Stimulated activated CD4-positive, alpha-beta T cell treated with anti-CD3 and anti-CD28 coated beads, Interleukin-1b, Interleukin-23, amount 100 ng/mL, for 1 hour (primary cell): ENCODE results near the gene AKAP11.

Source experiments
- DNase-seq, 2 donors: peaks; one replicate each; pipeline ENCODE4 v3.0.0-alpha.2; 2020; ENCODE audit warnings: low read depth in 2 of 2

Gene AKAP11

DNA sequence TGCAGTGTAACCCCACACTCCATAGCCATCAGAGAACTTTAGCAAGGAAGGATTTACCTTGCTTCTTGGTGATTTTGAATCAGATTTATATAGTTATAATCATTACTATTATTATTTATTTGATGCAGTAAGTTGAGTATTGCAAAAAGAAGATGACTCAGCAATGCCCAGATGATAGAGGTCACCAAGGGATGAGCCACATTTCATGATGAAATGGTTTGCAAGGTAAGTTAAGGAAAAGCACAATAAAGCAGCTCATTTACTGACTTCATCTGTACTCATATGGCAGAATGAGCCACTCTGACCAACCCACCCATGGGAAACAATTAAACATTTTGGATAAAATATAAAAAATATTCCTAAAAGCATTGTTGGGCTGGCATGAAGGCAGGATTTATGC, 59.1 kb downstream of the AKAP11 start:
- DNase-seq, result no peak

DNA sequence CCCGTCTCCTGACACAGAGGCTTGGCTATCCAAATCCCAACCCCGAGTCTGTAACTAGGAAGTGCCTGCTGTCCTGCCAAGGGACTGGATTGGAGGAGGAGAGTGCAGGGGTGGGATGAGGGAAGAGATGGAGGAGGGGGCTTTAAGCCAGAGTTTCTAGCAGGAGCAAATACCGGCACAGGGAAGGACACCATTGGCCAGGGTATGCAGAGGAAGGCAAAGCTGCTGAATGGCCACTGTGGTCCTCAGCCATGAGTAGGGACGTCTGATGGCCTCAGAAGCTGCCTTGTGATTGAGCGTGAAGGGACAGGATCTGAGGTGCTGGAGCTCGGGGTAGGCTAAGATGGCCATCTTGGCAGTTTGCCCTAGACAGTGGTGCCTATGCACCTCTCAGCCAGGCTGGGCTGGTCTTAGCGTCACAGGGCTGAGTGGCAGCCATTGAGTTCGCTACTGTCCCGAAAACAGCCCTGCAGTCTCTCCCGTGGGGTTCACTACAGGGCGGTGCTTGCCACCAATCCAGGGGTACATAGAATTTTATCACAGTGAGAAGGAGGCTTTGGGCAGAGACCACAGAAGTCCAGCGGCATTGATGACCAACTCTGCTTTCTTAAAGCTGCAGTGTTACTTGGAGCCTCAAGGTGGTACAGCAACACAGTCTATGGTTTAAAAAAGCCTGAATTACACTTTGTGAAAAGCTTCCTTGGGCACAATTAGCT, 61.8 kb downstream of the AKAP11 start:
- DNase-seq, result no peak

DNA sequence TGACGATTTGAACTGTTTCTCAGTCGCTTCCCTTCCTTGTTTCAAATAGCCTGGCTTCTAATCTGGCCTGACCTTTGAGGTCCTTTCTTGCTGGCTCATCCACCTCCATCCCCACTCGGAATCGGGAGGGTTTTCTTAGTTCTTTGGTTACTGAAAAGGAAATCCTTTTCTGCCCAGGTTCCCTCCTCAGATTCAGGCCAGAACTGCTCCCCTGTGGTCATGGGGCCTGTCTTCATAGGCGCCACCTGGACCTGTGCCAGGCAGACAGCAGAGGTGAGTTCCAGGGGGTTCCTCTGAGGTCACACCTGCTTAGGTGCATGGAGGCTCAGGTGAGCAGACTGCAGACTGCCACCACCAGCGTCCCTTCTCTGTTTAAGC, 62.4 kb downstream of the AKAP11 start:
- DNase-seq, result no peak

DNA sequence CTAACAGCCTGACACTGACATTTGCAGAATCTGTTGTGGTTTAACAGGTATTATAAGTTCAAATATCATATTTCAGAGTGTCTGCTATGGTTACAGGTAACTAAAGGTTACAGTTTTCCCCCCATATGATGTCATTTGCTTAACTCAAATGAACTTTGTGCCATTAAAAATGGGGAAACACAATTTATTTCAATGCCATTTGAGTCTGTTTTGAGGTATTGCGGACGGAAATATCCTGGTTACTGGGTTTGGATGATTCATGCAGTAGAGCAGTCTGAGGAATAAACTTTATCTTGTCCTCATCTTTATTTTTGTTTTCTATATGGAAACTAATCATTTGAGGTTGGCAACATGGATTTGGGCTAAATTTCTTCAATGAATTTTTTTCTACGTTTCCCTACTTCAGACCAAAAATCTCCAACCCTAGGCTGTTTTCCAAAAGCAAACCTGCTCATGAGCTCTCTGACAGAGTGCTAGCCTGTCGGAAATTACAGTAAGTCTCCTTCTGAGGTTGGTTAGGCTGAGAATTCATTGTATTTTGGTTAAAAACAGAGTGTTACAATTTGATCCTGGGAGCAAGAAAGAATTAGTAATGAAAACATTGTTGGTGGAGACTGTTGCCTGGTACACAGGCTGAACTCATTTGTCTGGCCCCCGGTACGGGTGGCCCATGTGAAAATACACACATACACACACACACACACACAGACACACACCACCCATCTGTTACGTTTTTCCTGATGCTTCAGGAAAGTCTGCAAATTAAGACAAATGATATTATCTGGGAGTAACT, 66.1 kb downstream of the AKAP11 start:
- no peak for DNase-seq

DNA sequence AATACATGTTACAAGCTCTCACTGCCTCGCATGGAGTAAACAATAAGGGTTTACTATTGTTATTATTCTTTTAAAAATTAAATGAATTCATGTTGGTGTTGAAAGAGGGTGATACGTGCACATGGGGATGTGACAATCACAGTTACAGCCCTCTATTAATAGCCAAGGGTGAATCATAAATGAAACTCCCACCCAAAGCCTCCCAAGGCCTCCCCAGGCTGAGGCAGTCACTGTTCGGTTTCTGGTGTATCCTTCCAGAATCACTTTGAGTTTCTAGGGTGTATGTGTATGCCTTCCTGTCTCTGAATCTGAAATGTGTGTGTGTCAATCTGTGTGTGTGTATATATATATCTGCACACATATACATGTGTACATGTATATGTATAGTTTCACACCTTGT, 73.4 kb downstream of the AKAP11 start:
- no peak for DNase-seq

DNA sequence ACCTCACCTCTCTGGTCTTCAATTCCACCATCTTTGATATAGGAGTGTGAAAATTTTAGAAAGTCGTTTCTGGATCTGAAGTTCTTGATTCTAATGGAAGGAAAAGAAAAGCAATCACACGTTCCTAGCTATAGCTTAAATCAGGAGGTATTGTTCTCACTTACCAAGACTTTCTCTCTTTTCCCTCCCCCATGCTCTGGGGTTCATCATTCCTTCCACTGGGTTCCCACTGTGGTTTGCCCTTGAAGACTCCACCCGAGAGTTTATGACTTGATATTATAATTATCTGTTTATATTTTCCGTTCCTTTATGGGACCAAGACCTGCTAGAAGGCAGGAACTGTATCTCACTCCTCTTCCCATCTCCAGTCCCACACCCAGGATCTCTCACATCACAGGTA, 76.6 kb downstream of the AKAP11 start:
- no peak for DNase-seq

DNA sequence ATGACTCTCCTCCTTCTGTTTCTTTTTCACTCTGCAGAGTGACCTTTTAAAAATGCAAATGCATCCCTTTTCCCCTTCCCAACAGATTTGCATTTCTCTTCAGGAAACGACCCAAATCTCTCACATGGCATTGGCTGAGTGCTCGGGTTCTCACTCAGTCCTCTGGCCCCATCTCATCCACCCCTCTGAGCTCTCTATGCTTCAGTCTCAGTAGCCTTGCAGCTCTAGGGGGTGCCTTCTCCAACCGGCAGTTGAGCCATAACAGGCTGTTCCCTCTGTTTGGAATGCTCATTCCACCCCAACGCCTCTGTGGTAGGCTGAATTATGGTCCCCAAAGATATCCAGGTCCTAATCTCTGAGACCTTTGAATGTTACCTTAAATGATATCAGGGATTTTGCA, 78.2 kb downstream of the AKAP11 start:
- DNase-seq, result no peak

DNA sequence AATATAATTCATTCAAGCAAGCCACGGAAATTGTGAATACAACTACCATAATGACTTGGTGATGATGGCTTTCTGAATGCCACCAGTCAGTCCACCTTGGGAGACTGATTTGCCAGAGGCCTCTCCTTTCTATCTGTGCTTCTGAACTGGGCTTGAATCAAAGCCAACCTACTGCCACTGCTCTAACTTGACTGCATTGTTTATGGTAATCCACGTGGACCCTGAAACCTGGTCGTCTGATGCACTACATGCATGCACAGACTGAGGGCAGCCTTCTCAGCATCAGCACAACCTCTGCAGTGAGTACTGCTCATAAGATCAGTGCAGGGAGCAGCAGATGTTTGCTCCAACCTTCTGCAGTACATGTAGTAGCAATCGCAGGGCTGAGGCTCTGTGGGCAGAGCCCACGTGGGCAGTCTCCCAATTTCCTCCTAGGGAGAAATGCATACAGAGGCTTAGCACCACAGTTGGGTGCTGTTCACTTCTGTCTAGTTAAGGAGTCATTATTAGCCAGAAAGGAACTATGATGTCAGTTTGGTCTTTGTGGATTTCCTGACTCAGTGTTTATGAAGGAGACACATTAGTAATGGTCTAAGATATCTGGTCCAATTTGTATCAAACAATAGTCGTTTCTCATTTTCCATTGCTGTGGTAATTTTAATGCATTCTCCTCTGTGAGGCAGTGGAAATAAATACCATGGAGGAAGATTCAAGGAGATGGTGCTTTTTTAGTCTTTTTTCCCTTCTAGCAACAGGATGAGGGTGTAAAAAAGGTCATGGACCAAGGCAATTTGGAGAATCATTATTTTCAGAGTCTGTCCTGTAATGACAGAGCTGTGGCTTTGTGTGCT, 82.5 kb downstream of the AKAP11 start:
- no peak for DNase-seq

DNA sequence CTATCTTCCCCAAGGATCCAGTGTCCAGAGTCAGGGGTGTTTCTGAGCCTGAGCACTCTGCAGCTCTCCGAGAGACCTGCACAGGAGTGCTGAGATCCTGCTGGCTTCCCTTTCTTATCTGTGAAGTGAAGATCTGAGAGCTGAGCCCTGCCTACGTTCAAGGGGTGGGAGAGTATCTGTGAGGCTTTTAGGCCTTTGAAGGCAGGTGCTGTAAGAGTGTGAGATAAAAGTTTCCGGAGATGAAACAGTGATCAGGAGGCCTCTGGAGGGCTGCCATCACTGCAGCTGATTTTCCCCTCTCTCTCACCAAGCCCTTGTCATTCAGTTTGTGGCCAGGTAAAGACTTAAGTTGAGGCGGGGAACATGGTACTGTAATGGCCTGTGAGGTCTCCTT, 83.1 kb downstream of the AKAP11 start:
- DNase-seq, result peak in 1 of 2 donors; percentile 29

DNA sequence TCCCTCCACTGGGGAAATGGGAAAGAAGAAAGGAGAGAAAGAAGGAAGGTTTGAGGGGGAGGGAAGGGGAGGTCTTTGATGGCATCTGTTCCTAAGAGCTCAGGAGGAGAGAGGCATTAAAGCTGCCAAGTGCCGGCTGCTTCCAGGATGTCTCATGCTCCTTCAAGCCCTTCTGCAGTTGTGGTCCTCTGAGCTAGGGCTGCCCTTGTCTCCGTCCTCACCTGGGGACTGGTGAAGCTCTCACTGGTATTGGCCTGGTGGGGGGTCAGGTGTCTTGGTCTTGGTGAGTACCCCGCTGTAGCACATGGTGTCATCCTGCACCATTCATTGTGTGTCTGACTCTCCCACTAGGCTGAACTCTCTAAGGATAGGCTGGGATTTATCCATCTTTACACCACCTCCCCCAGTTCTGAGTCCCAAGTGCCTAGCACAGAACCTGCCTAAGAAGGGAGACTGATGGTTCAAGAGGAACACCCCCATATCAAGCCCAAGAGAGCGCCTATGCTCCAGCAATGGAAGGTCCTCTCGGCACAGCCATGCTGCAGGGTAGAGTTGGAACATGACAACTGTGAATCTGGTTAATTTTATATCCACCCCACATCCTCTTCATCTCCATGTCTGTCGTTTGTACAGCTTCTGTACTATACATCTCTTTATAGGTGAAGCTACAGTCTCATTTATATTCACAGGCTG, 83.7 kb downstream of the AKAP11 start:
- DNase-seq, result no peak

DNA sequence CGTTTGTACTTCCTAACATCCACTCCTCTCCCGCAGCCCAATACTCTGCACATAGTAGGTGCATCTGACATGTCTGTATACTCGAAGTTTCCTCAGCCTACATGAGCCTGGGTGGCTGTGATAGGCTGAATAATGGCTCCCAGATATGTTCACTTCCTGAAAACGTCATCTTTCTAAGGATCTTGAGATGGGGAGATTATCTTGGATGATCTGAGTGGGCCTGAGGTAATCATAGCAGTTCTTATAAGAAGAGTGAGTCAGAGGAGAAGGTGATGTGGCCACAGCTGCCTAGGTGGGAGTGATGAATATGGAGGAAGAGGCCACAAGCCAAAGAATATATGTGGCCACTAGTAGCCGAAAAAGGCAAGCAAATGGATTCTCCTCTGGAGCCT, 84.2 kb downstream of the AKAP11 start:
- DNase-seq, result no peak

DNA sequence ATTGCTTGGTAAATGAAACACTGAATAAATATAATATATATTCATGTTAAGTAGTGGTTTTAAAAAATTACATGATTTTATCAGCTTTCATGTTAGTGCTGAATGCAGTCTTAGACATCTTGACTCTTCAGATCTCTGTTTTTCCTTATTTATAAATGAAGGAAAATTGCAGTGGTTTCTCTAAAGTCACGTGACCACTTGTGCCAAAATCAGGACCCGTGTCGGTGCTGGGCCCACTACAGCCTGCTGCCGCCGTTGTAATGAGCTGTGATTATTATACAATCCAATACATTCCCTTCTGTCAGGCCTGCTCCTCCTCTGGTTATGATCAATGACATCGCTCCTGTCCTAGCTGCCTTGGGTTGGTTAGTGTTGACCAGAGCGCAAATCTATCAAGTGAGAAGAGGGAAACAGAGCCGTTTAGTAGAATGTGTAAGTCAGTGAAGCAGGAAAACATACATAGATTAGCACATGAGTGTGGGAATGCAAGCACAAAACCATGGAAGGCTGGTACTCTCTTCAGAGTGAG, 88.2 kb downstream of the AKAP11 start:
- DNase-seq, result no peak

DNA sequence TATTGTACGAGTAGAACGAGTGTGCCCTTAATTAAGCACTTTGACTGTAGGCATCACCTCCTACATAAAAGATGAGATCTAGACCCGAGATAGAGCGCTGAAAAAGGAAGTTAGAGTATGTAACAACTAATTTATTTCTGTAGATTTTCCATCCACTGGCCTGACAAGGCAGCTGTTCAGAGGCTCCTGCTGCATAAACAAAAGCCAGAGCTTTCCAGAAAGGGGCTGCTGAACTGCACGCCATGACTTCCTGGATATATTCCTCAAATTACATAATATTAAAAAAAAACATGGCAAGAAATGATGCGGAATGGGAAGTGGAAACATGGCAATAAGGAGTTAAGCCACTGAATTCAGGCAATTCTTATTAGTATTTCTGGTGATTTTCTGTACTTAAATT, 89.7 kb downstream of the AKAP11 start:
- DNase-seq, result no peak

DNA sequence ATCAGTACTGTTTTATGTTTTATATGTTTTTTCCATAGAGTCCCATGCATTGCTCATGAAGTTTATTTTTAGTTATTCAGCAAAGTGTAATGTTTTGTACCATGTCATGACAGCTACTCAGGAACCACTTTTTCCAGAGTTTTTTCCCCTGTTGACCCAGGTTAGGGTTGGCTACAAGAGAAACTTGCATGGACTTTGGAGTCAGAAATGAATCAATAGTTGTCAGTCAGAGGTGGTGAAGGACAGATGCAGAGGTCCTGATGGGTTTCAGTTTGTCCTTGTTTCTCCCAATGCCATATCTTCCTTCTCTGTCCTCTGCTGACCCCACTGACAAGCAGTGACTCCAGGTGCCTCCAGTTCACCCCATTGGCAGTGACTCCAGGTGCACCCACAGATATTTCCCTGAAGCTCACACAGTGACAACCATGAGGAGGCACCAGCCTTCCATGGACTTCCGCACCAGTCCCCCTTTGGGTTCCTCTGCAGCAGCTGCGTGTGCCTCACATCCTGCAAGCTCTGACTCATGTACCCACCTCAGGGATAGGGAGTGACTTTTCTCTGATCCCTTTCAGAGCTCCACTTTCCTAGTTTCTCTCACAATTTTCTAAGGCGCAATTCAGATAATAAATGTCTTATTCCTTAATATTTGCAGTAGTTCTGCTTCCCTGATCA, 92.1 kb downstream of the AKAP11 start:
- DNase-seq, result no peak

DNA sequence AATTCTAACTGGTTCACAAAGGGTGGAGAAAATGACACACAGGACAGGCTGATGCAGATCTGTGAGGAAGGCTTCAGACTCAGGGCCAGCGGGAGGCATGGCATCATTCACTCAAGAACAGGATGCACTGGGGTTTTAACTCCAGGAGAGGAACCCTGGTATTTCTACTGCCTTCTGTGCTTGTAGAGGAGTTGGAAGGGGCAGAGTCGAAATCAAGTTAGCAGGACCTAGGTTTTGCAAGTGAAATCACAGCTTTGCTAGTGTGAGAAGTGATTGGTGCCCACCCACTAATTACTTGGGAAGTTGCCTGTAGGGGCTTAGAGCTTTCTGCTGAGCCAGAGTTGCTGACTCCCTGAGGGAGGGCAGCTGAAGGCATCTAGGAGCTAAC, 92.7 kb downstream of the AKAP11 start:
- no peak for DNase-seq

DNA sequence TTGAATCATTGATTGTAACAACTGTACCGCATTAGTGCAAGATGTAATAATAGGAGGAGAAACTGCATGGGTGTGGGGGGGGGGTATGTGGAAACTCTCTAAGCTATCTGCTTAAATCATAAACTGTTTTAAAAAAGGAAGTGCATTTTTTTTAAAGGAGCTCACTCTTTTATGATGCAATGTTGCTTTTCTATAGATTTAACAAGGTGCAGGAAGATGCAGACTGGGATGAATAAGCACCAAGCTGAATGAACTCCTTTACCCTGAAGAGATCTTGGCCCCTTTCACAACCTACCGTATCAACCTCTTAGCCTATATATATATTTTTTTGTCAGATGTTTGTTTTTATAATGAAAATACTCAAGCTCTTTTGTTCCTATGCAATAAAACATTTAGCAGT, 95.9 kb downstream of the AKAP11 start:
- no peak for DNase-seq

DNA sequence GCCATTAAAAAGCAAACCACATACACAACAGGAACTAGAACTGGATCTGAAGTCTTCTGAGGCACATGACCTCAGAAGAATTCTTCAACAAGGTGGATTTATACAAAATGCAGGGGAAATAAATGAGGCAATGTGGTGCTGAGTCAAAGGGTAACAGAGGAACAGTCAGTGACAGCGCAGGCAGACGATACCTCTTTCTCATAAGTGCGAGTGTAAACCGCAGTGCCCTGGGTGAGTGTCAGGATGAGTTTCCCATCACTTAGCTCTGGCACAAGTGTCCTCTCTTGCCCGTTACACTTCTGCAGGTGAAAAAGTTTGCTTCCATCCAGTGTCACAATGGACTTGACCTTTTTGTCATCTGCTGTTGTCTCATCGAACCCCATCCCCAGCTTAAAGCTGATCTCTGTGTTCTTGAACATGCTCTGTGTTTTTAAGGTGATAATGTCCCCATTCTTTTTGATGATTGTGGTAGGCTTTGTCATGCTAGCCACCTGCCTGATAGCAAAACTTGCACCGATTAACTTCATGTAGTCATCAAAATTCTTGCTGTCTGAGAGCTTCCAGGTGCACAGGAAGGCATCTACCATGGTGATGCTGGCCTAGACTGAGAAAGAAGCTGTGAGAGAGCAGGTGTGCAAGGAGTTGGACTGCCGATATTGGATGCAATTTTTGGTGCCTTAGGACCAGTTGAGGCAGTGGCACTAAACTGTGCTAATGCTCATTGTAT, 97.3 kb downstream of the AKAP11 start:
- no peak for DNase-seq

DNA sequence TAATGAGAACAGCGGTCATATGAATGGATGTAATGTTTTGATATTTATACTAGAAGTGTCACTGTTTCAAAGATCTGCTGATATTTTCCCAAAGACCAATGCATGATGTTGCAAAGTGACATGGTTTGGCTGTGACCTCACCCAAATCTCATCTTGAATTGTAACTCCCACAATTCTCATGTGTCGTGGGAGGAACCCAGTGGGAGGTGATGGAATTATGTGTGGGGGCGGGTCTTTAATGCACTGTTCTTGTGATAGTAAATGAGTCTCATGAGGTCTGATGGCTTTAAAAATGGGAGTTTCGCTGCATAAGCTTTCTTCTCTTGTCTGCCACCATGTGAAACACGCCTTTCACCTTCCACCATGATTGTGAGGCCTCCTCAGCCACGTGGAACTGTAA, 98.3 kb downstream of the AKAP11 start:
- no peak for DNase-seq
